AG20443 (cell line): ENCODE measurements around the gene CFAP410.
A peak's percentile ranks its signal among the peaks of the same experiment; 100 is the strongest.
"Not testable (repeated sequence)": the region's sequence is repeated elsewhere in the genome, so short reads cannot be mapped to it uniquely, and the experiment has no call there.

ENCODE experiments used
- DNase-seq: peaks from one replicate; pipeline ENCODE4 v3.0.0; 2012; ENCODE audit warnings: low spot score, mixed read lengths

The CFAP410 gene

DNA sequence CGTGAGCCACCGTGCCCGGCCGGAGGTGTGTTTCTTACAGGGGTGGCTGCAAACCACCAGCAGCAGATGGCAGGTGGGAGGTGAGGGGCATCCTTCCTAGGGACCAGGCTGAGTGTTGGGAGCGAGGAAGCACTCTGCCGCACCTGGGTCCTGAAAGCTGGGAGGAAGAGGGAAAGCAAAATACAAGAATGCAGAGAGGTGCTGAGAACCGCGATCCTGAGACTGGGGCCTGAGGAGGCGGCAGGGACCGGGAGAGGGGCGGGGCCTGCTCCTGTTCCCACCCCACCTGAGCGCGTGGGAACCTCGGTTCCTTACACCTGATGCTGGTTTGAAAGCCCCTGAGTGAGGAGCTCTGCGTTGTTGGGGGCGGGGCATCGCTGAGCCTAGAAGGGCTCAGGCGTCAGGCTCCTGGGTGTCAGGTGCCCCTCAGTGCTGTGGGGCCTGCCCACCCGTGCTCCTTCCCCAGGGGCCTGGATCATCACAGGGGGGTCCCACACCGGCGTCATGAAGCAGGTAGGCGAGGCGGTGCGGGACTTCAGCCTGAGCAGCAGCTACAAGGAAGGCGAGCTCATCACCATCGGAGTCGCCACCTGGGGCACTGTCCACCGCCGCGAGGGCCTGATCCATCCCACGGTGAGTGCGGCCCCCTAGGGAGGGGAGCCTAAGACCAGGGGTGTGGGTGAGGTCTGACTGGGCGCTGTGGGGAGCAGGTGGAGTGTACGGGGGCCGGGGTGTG lies 29.7 kb upstream of the CFAP410 start:
- peak; percentile 20 for DNase-seq

- DNase-seq = peak; percentile 8
Measured at GRCh38 chr21:44366586-44367211, 27.5 kb upstream of the CFAP410 start.

DNA sequence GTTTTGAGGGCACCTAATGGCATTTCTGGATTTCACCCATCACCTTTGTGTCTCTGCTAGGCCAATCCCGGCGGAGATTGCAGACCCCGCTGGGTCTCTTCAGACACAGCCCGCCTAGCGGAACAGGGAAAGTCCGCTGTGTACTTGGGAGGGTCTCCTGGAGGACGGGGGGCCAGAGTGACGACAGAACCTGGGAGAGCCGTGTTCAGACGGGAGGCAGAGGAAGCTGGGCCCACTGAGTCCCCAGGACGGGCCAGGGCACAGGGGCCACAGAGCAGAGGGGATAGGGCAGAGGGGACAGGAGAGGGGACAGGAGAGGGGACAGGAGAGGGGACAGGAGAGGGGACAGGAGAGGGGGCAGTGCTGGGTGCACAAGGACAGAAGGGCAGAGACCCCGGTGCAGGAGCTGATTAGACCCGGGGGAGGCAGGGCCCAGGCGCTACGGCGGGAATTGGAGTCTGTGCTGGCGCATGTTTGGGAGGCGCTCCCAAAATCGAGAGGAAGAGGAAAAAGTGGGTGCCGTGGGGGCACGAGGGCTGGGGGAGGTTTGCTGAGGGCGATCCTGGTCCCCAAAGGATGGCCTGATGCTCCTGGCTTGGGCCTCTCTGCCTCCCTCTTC lies 26.9 kb upstream of the CFAP410 start:
- peak; percentile 6 for DNase-seq

- peak; percentile 5 for DNase-seq
Measured at GRCh38 chr21:44365251-44365966, 26.2 kb upstream of the CFAP410 start.

GRCh38 chr21:44364151-44365053 lies 25.2 kb upstream of the CFAP410 start:
- DNase-seq = no peak

GRCh38 chr21:44363278-44363677 lies 24.1 kb upstream of the CFAP410 start:
- no peak for DNase-seq

DNA sequence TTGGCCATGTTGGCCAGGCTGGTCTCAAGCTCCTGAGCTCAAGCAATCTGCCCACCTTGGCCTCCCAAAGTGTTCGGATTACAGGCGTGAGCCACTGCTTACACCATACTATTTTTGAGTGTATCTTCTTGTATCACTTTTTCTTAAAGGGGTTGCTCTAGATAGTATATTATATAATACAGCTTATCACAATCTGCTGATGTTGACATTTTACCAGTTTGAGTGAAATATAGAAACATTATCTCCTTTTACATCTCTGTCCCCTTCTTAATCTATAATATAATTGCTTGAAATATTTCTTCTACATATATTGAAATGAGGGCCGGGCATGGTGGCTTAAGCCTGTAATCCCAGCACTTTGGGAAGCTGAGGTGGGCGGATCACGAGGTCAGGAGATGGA lies 22.7 kb upstream of the CFAP410 start:
- not testable (repeated sequence) for DNase-seq

- DNase-seq = peak; percentile 4
Measured at GRCh38 chr21:44360159-44360558, 21.0 kb upstream of the CFAP410 start.

- DNase-seq = no peak
Measured at GRCh38 chr21:44359396-44359795, 20.2 kb upstream of the CFAP410 start.

- no peak for DNase-seq
Measured at GRCh38 chr21:44357064-44357837, 18.1 kb upstream of the CFAP410 start.

GRCh38 chr21:44356636-44357035 lies 17.4 kb upstream of the CFAP410 start:
- DNase-seq = no peak

GRCh38 chr21:44356160-44356559 lies 17.0 kb upstream of the CFAP410 start:
- no peak for DNase-seq

- DNase-seq = no peak
Measured at GRCh38 chr21:44354775-44355771, 15.9 kb upstream of the CFAP410 start.

- no peak for DNase-seq
Measured at GRCh38 chr21:44354001-44354405, 14.8 kb upstream of the CFAP410 start.

GRCh38 chr21:44353191-44353970 lies 14.2 kb upstream of the CFAP410 start, which contains the start of gene TRPM2:
Gene TRPM2 (plus strand): TSS chr21:44353621. CDS start chr21:44353701, 80 bp downstream.
- peak; percentile 55 for DNase-seq

- no peak for DNase-seq
Measured at GRCh38 chr21:44352253-44352860, 13.2 kb upstream of the CFAP410 start.

GRCh38 chr21:44351535-44352252 lies 12.5 kb upstream of the CFAP410 start:
- DNase-seq = no peak
